Transverse colon (tissue), 3 donors: ENCODE data around the gene STMND1.

Experiments
- POLR2A ChIP-seq: fragments of 450-650 bp; IDR thresholded peaks from one replicate; pipeline ENCODE4 v1.6.1; 2016; ENCODE audit warnings: antibody characterized with exemption, mild to moderate bottlenecking, moderate library complexity
- TF ChIP-seq, protein P1 (sequence below), 5 experiments: fragments of 200-600 bp in 3 of 5; fragments of 450-650 bp in 2 of 5; sonication (generic) in 3 of 5; IDR thresholded peaks; 1 replicate in 2 of 5; 2 replicates in 3 of 5; pipeline ENCODE4 v1.5.1; 2016 to 2017; ENCODE audit warnings: antibody characterized with exemption in 5 of 5, inconsistent platforms in 3 of 5, mild to moderate bottlenecking in 2 of 5, moderate library complexity in 1 of 5

GRCh38 chr6:17103715-17104114, 1.9 kb downstream of the STMND1 start:
- TF ChIP-seq, protein P1, sequence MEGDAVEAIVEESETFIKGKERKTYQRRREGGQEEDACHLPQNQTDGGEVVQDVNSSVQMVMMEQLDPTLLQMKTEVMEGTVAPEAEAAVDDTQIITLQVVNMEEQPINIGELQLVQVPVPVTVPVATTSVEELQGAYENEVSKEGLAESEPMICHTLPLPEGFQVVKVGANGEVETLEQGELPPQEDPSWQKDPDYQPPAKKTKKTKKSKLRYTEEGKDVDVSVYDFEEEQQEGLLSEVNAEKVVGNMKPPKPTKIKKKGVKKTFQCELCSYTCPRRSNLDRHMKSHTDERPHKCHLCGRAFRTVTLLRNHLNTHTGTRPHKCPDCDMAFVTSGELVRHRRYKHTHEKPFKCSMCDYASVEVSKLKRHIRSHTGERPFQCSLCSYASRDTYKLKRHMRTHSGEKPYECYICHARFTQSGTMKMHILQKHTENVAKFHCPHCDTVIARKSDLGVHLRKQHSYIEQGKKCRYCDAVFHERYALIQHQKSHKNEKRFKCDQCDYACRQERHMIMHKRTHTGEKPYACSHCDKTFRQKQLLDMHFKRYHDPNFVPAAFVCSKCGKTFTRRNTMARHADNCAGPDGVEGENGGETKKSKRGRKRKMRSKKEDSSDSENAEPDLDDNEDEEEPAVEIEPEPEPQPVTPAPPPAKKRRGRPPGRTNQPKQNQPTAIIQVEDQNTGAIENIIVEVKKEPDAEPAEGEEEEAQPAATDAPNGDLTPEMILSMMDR (IDR thresholded peaks at IDR 0.05), result peak in 2 of 5 experiments; percentile 7
- no peak for TF ChIP-seq POLR2A
